Ishikawa (cell line): ENCODE data around the gene OCLN.

ENCODE experiments used
- EGR1 ChIP-seq: IDR thresholded peaks from 2 replicates; pipeline ENCODE4 v1.6.1; 2012
- REST ChIP-seq: IDR thresholded peaks from 2 replicates; pipeline ENCODE4 v1.6.1; 2012; ENCODE audit warnings: low read depth, mild to moderate bottlenecking
- TEAD4 ChIP-seq: IDR thresholded peaks from 2 replicates; pipeline ENCODE4 v1.6.1; 2012
- TF ChIP-seq, protein P1 (sequence below): IDR thresholded peaks from 2 replicates; pipeline ENCODE4 v1.6.1; 2012

DNA sequence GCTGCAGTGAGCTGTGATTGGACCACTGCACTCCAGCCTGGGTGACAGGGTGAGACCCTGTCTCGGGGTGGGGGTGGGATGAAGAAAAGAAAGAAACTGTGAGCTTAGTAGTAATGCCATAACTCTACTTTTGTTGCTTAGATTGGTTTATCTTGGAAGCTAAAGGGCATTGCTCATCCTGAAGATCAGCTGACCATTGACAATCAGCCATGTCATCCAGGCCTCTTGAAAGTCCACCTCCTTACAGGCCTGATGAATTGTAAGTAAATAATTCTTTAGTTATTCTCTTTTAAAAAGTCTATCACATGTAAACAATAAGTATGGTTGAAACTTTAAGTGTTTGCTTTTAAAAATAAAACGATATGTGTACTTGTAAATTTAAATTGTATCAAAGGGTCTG lies 11.4 kb downstream of the OCLN start:
- TF ChIP-seq, protein P1, sequence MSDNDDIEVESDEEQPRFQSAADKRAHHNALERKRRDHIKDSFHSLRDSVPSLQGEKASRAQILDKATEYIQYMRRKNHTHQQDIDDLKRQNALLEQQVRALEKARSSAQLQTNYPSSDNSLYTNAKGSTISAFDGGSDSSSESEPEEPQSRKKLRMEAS = no peak
- no peak for TF ChIP-seq REST
- no peak for TF ChIP-seq TEAD4
- TF ChIP-seq EGR1 = no peak
